Stimulated activated CD4-positive, alpha-beta T cell treated with anti-CD3 and anti-CD28 coated beads, TNF-alpha, amount 100 ng/mL, for 48 hours (primary cell): ENCODE data around the gene APMAP.

Experiments
- DNase-seq, 3 donors: peaks; one replicate each; pipeline ENCODE4 v3.0.0-alpha.2; 2020; ENCODE audit warnings: low read depth in 3 of 3

Gene APMAP

GRCh38 chr20:24966317-24967012 is 26.1 kb downstream of the APMAP start:
- no peak for DNase-seq

- no peak for DNase-seq
Observed at GRCh38 chr20:24965065-24965919, 27.3 kb downstream of the APMAP start.

DNA sequence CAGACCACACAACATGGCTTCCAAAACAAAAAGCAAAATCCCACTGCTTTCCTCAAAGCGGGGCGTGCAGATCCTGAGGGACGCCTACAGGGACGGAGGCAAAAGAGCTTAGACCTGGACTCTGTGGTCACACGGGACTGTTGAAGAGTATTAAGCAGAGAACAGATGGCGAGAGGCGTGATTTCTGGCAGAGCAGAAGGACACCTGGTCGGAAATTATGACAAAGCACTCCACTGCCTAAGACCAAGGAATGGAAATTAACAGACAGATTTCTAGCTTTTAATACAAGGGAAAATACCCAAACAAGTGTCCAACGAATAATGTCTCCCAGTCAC is 28.1 kb downstream of the APMAP start:
- no peak for DNase-seq

DNA sequence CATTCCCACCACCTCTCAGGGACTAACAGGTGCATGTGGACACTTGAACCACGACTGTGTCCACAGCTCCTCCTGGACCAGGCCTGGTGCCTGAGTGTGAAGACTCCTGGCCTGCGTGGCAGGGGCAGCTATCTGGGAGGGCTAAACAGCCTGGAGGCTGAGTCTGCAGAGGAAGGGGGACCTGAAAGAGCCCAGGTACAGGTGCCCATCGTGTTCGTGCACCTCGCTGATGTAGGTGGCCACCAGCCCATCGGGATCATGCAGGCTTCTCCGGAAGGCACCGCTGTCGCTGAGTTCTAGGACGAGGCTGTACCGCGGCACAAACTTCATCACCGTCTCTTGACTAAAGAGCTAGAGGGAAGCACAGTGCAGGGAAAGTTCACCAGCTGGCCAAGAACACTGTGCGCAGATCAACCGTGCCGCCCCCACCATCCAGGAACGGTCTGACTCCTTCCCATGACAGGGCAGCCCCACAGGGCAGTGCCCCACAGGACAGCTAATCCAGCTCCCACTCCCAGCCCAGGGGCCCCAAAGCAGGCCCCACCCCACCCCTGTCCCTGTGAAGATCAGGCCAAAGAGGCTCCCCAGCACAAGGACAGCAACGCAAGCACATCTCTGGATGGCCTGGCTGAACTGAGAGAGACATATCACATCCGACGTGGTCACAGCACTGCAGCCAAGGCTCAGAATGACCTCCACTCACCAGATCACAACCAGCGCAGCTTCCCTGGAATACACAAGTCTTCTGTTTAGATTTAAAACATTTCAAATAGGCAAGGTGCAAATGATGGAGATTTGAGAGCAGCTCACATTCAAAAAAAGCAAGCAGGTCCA is 28.7 kb downstream of the APMAP start:
- no peak for DNase-seq

DNA sequence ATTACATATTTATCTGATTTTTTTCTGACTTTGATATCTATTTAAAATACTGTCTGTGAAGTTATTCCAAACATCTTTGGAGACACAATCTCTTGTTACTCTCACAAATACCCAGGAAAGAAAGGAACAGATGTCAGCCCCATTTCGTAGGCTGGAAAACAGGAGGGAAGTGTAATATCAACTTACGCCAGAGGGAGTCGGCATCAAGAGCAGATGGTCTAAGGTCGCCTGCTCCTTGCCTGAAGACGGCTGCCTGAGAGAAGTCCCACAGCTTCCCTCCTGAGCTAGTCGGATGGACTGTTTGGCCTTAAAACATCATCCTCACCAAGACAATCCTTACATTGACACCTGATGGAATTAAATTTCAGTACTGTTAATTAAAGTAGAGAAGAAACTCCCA is 30.0 kb downstream of the APMAP start:
- DNase-seq = no peak

DNA sequence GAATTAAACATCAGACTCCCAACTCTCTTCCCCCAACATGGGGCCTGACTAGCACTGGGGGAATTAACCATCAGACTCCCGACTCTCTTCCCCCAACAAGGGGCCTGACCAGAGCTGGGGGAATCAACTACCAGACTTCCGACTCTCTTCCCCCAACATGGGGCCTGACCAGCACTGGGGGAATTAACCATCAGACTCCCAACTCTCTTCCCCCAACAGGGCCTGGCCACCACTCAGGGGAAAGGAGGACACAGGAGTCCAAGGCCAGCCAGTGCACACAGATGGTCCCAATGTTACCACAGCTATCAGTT is 30.4 kb downstream of the APMAP start:
- DNase-seq = no peak

GRCh38 chr20:24961384-24962181 is 31.0 kb downstream of the APMAP start:
- no peak for DNase-seq

- DNase-seq = no peak
Observed at GRCh38 chr20:24960861-24961260, 31.7 kb downstream of the APMAP start.

- DNase-seq = no peak
Observed at GRCh38 chr20:24960302-24960801, 32.2 kb downstream of the APMAP start.

DNA sequence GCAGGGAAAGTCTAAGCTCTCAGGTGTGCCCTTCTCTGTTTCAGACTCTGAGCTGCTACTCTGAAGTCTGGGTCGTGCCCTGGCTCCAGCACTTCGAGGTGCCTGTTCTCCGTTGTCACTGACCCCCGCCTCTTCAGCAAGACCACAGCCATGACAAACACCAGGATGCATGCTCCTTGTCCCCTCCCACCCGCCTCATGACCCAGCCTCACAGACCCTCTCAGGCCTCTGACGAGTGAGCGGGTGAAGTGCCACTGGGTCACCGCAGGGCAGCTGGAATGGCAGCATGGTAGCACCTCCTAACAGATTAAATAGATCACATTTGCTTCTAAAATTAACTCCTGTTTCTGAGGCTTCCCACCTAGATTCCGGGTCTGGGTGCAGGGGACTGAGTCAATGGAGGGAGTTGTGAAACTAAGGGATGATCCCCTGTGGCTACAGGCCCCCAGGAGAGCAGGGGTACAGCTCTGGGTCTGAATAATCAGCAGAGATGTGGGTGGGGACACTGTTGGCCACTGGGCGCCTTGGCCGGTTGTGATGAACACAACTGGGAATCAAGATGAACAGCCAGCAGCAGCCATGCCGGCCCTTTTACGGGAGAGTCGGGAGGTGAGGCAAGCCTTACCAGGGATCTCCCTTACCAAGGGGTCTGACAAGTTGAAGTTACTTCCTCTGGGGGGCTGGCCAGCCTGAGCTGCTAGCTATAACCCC is 32.8 kb downstream of the APMAP start:
- DNase-seq = no peak

DNA sequence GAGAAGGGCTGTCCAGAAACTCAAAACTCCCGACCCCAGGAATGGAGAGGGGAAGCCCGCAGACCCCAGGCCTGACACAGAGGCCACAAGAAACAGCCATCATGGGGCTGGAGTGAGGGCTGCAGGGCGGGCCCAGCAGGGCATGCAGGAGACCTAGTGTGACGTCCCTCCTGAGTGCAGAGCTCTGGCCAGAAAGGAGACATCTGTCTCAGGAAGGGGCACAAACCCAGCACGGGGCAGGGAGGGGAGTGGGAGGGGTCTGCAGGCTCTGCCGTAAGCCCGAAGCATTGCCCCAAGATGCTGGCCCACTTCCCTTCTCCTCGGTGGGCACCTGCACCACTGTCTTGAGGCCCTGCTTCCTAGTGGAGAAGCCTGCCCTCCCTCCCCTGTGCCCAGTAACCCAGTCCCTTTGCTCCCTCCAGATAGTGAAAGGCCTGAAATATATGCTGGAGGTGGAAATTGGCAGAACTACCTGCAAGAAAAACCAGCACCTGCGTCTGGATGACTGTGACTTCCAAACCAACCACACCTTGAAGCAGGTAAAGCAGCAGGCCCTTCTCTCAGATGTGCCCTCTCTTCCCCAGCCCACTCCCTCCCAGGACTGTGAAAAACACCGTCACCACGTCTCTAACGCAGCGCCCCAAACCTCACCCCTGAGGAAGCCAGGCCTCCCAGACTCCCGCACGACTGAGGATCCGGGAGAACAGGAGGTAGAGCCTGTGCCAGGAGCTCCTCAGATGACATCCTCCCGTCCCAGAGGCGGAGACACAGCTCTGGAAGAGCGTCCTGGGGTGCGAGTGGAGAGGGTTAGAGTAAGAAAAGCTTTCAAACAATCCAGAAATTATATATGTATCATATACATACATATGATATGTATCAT is 33.8 kb downstream of the APMAP start:
- no peak for DNase-seq

- no peak for DNase-seq
Observed at GRCh38 chr20:24957326-24958016, 35.1 kb downstream of the APMAP start.

GRCh38 chr20:24956001-24956841 is 36.3 kb downstream of the APMAP start:
- DNase-seq = no peak

GRCh38 chr20:24955045-24955444 is 37.5 kb downstream of the APMAP start:
- no peak for DNase-seq

- DNase-seq = no peak
Observed at GRCh38 chr20:24954566-24954965, 38.0 kb downstream of the APMAP start.

GRCh38 chr20:24954151-24954550 is 38.4 kb downstream of the APMAP start:
- no peak for DNase-seq

DNA sequence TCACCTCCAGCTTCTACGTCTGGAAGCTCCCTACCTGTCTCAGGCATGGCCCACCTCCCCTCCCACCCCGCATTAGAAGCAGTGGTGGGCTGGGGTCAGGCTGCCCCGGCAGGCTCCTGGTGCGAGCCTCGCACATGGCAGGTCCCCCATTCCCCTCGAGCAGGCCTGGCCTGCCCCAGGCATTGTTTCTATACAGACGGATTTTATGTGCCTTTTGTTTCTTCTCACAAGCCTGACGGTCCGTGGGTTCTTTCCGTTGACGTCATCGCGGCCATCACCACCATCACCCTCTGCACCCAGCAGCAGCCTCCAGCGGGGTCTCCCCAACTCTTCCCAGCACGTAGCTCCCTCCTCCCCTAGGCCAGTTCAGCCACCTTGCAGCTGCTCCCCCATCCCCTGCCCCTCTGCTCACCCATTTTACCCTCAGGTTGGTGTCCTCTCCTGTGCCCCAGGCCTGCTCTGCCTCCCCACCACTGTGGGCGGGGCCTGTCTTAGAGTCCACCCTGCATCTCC is 38.9 kb downstream of the APMAP start:
- no peak for DNase-seq

DNA sequence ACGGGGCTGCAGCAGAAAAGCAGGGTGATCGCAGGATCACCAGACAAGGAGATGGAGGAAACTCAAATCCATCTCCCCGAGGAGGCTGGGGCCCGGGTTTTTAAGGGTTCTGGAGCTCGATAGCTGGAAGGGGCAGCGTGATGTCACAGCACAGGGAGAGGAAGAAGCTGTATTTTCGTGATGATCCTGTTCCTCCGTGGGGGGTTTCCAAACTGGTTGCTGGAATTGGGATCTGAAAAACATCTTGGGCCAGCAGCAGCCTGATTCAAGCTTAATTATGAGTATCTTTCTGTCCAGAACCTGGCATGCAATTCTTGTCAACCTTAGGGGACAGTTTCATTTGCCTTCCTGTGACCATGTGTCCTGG is 39.4 kb downstream of the APMAP start:
- DNase-seq = no peak
